ENCODE data around the gene DYSF.
"Not testable (repeated sequence)": the region's sequence is repeated elsewhere in the genome, so short reads cannot be mapped to it uniquely, and the experiment has no call there.

Gene DYSF

DNA sequence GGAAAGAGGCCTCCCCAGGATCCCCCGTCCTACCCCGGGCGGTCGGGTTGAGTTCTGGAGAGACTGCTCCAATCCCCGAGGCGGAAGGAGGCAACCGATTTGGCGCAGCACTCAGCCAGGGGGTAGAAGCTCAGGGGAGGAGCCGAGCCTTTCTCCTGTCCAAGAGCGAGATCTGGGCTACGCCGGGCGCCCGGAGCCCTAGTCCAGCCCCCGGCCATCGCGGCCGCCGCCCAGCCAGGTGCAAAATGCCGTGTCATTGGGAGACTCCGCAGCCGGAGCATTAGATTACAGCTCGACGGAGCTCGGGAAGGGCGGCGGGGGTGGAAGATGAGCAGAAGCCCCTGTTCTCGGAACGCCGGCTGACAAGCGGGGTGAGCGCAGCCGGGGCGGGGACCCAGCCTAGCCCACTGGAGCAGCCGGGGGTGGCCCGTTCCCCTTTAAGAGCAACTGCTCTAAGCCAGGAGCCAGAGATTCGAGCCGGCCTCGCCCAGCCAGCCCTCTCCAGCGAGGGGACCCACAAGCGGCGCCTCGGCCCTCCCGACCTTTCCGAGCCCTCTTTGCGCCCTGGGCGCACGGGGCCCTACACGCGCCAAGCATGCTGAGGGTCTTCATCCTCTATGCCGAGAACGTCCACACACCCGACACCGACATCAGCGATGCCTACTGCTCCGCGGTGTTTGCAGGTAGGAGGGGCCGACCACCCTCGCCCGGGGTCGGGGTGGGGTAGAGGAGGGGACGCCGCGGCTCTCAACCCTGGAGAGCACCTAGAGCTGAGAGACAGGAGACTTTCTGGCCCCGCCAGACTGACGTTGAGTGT, at the start of gene DYSF:
DYSF (plus strand) TSS at position 158 of the 817 bp plus-strand sequence.
- peaks cover 77% of the 10 kb centered on the region for H3K4me1 ChIP-seq (ENCODE audit: control insufficient read depth, insufficient read depth, low read length)
- H3K27me3 ChIP-seq (ENCODE audit: control insufficient read depth in 1 of 2, insufficient read depth in 2 of 2, low read length in 2 of 2) = peaks cover 0 to 2% of the 10 kb centered on the region in 2 donors
- no peaks in the 10 kb centered on the region for H3K36me3 ChIP-seq (ENCODE audit: control insufficient read depth in 2 of 2, insufficient read depth in 2 of 2, low read length in 2 of 2)
- H3K27ac ChIP-seq (ENCODE audit: low read length) = peak within 1 kb of the TSS; percentile 89
- H3K9ac ChIP-seq (ENCODE audit: low read length in 2 of 2) = peak within 1 kb of the TSS; percentile 29 to 71
- H3K9me3 ChIP-seq (ENCODE audit: control insufficient read depth in 2 of 2, low read length in 2 of 2) = no peaks in the 10 kb centered on the region
- peak within 1 kb of the TSS; percentile 31 to 86 for H3K4me3 ChIP-seq (ENCODE audit: low read length in 2 of 2)

DNA sequence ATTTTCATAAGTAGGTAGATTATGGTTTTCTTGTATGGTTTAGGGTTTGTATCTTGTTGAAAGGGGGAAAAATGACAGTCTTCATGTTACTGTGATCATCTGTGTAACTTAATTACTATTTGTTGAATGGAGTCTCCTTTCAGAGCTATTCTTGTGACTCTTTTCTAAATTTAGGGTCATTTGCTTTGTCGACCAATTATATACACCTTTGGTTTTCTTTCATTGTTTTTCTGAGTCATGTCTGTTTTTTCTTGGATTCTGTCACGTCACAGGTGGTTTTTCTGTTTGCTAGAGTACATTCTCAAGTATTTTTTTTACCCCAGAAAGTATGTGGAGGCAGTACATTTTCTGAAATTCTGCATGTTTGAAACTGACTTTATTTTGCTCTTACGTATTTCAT, 43.8 kb upstream of the DYSF start:
- Histone ChIP-seq H3K4me3 (ENCODE audit: low read length in 2 of 2) (no peak overlapping the region), H3K36me3 (ENCODE audit: control insufficient read depth in 2 of 2, insufficient read depth in 2 of 2, low read length in 2 of 2) (peaks cover 8 to 20% of the 10 kb centered on the region in 2 donors), H3K4me1 (ENCODE audit: control insufficient read depth, insufficient read depth, low read length) (no peaks in the 10 kb centered on the region), H3K27ac (ENCODE audit: low read length) (no peak overlapping the region), H3K9me3 (ENCODE audit: control insufficient read depth in 2 of 2, low read length in 2 of 2) (no peaks in the 10 kb centered on the region), H3K27me3 (ENCODE audit: control insufficient read depth in 1 of 2, insufficient read depth in 2 of 2, low read length in 2 of 2) (no peaks in the 10 kb centered on the region), H3K9ac (ENCODE audit: low read length in 2 of 2) (no peak overlapping the region)

DNA sequence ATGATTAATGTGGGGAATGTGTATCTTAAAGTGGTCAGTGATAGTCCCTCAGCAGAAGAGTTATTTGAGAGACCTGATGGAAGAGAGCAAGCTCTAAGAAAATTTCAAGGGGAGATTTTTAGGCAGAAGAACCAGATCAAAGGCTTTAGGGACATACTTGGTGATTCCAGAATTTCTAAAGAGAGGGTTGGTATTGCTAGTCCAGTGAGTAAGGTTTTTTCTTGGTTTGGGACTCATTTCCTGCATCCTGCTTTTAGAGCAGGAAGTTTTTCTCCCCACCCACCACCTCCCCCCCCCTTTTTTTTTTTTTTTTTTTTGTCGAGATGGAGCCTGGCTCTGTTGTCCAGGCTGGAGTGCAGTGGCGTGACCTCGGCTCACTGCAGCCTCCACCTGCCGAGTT, 42.7 kb upstream of the DYSF start:
- no peaks in the 10 kb centered on the region for H3K9me3 ChIP-seq (ENCODE audit: control insufficient read depth in 2 of 2, low read length in 2 of 2)
- no peak overlapping the region for H3K9ac ChIP-seq (ENCODE audit: low read length in 2 of 2)
- H3K27me3 ChIP-seq (ENCODE audit: control insufficient read depth in 1 of 2, insufficient read depth in 2 of 2, low read length in 2 of 2) = no peaks in the 10 kb centered on the region
- no peaks in the 10 kb centered on the region for H3K4me1 ChIP-seq (ENCODE audit: control insufficient read depth, insufficient read depth, low read length)
- H3K36me3 ChIP-seq (ENCODE audit: control insufficient read depth in 2 of 2, insufficient read depth in 2 of 2, low read length in 2 of 2) = peaks cover 5 to 17% of the 10 kb centered on the region in 2 donors
- H3K4me3 ChIP-seq (ENCODE audit: low read length in 2 of 2) = no peak overlapping the region
- H3K27ac ChIP-seq (ENCODE audit: low read length) = no peak overlapping the region

DNA sequence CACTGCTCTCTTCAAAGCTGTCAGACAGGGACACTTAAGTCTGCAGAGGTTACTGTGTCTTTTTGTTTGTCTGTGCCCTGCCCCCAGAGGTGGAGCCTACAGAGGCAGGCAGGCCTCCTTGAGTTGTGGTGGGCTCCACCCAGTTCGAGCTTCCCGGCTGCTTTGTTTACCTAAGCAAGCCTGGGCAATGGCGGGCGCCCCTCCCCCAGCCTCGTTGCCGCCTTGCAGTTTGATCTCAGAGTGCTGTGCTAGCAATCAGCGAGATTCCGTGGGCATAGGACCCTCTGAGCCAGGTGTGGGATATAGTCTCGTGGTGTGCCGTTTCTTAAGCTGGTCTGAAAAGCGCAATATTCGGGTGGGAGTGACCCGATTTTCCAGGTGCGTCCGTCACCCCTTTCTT, 36.5 kb upstream of the DYSF start:
- not testable (repeated sequence) for H3K9ac ChIP-seq (ENCODE audit: low read length in 2 of 2); H3K4me1 ChIP-seq (ENCODE audit: control insufficient read depth, insufficient read depth, low read length); H3K4me3 ChIP-seq (ENCODE audit: low read length in 2 of 2); H3K9me3 ChIP-seq (ENCODE audit: control insufficient read depth in 2 of 2, low read length in 2 of 2); H3K27me3 ChIP-seq (ENCODE audit: control insufficient read depth in 1 of 2, insufficient read depth in 2 of 2, low read length in 2 of 2); H3K27ac ChIP-seq (ENCODE audit: low read length); H3K36me3 ChIP-seq (ENCODE audit: control insufficient read depth in 2 of 2, insufficient read depth in 2 of 2, low read length in 2 of 2)

DNA sequence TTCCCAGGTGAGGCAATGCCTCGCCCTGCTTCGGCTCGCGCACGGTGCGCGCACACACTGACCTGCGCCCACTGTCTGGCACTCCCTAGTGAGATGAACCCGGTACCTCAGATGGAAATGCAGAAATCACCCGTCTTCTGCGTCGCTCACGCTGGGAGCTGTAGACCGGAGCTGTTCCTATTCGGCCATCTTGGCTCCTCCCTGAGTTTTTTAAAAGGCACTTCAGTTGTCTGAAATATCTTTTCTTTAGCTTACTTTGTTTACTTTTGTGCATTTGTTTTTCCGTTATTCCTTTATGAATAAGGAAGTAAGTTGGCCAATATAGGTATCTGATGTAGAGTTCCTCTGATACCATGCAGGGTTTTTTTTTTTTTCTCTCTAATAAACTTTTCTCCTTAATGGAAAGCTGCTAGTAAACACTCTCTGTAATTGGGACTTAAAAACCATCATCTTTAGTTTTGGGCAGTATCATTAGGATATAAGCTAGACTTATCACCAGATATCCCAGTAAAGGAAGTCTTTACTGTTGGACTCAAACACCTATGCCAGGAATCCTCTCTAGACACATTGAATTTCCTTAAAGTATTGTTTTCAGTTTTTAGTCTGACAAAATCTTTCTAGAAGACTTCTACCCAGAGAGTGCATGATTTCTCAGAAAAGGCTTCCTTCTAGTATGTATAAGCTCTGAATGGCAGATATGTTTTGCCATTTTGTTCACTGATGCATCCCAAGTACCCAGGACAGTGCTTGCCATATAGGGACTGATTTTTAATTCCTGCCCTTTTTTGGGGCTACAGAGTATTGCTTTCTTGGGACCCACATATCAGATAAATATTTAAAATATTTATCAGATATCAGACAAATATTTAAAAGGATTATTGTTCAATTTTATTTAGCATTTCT, 35.8 kb upstream of the DYSF start:
- Histone ChIP-seq H3K4me3 (ENCODE audit: low read length in 2 of 2) (peak overlapping the region; percentile 17 to 22), H3K4me1 (ENCODE audit: control insufficient read depth, insufficient read depth, low read length) (no peaks in the 10 kb centered on the region), H3K36me3 (ENCODE audit: control insufficient read depth in 2 of 2, insufficient read depth in 2 of 2, low read length in 2 of 2) (no peaks in the 10 kb centered on the region), H3K27ac (ENCODE audit: low read length) (no peak overlapping the region), H3K9me3 (ENCODE audit: control insufficient read depth in 2 of 2, low read length in 2 of 2) (no peaks in the 10 kb centered on the region), H3K27me3 (ENCODE audit: control insufficient read depth in 1 of 2, insufficient read depth in 2 of 2, low read length in 2 of 2) (no peaks in the 10 kb centered on the region), H3K9ac (ENCODE audit: low read length in 2 of 2) (no peak overlapping the region)

DNA sequence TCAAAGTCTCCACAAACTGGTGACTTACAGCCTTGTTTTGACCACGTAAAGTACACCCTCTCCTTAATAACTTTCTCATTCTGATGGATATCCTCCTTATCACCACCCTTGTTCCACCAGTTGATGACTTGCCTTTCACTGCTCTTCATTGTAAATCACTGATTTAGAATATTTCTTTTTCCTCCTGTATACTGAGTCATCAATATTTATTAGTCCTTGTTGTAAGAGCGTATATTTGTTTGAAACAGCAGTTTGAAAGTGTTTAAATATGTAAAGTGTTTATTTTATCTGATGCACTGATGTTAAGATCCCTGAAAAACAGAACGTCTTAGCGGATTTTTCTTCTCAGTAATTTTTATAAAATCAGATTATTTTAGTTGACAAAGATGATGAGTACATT, 34.2 kb upstream of the DYSF start:
- H3K4me3 ChIP-seq (ENCODE audit: low read length in 2 of 2) = no peak overlapping the region
- no peaks in the 10 kb centered on the region for H3K4me1 ChIP-seq (ENCODE audit: control insufficient read depth, insufficient read depth, low read length)
- H3K9ac ChIP-seq (ENCODE audit: low read length in 2 of 2) = no peak overlapping the region
- H3K36me3 ChIP-seq (ENCODE audit: control insufficient read depth in 2 of 2, insufficient read depth in 2 of 2, low read length in 2 of 2) = peaks cover 0 to 10% of the 10 kb centered on the region in 2 donors
- no peaks in the 10 kb centered on the region for H3K27me3 ChIP-seq (ENCODE audit: control insufficient read depth in 1 of 2, insufficient read depth in 2 of 2, low read length in 2 of 2)
- H3K27ac ChIP-seq (ENCODE audit: low read length) = no peak overlapping the region
- no peaks in the 10 kb centered on the region for H3K9me3 ChIP-seq (ENCODE audit: control insufficient read depth in 2 of 2, low read length in 2 of 2)

DNA sequence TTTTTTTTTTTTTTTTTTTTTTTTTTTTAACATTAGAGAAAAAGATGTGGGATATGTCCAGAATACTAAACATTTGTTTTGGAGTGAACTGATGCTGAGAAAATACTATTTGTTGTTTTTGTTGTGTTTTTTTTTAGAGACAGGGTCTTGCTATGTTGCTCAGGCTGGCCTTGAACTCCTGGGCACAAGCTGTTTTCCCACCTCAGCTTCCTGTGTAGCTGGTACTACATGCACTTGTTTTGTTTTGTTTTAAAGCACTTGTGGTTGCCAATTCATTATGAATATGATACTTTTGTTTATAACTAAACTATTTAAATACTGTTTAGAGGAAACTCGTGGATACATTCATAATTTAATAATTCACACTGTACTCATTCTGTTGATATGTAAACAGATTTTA, 33.4 kb upstream of the DYSF start:
- H3K36me3 ChIP-seq (ENCODE audit: control insufficient read depth in 2 of 2, insufficient read depth in 2 of 2, low read length in 2 of 2) = peaks cover 0 to 10% of the 10 kb centered on the region in 2 donors
- no peaks in the 10 kb centered on the region for H3K4me1 ChIP-seq (ENCODE audit: control insufficient read depth, insufficient read depth, low read length)
- no peaks in the 10 kb centered on the region for H3K27me3 ChIP-seq (ENCODE audit: control insufficient read depth in 1 of 2, insufficient read depth in 2 of 2, low read length in 2 of 2)
- no peaks in the 10 kb centered on the region for H3K9me3 ChIP-seq (ENCODE audit: control insufficient read depth in 2 of 2, low read length in 2 of 2)
- no peak overlapping the region for H3K9ac ChIP-seq (ENCODE audit: low read length in 2 of 2)
- H3K27ac ChIP-seq (ENCODE audit: low read length) = no peak overlapping the region
- H3K4me3 ChIP-seq (ENCODE audit: low read length in 2 of 2) = no peak overlapping the region

DNA sequence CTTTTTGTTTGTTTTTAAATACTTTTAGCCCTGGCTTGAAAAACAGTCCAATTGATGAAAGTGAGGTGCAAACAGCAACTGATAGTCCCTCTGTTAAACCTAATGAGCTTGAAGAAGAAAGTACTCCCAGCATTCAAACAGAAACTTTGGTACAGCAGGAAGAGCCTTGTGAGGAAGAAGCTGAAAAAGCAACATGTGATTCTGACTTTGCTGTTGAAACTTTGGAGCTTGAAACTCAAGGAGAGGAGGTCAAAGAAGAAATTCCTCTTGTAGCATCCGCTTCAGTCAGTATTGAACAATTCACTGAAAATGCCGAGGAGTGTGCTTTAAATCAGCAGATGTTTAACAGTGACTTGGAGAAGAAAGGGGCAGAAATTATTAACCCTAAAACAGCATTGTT, 30.6 kb upstream of the DYSF start:
- no peaks in the 10 kb centered on the region for H3K27me3 ChIP-seq (ENCODE audit: control insufficient read depth in 1 of 2, insufficient read depth in 2 of 2, low read length in 2 of 2)
- no peaks in the 10 kb centered on the region for H3K4me1 ChIP-seq (ENCODE audit: control insufficient read depth, insufficient read depth, low read length)
- no peak overlapping the region for H3K4me3 ChIP-seq (ENCODE audit: low read length in 2 of 2)
- H3K27ac ChIP-seq (ENCODE audit: low read length) = no peak overlapping the region
- no peaks in the 10 kb centered on the region for H3K9me3 ChIP-seq (ENCODE audit: control insufficient read depth in 2 of 2, low read length in 2 of 2)
- H3K9ac ChIP-seq (ENCODE audit: low read length in 2 of 2) = no peak overlapping the region
- peaks cover 3 to 20% of the 10 kb centered on the region in 2 donors for H3K36me3 ChIP-seq (ENCODE audit: control insufficient read depth in 2 of 2, insufficient read depth in 2 of 2, low read length in 2 of 2)

DNA sequence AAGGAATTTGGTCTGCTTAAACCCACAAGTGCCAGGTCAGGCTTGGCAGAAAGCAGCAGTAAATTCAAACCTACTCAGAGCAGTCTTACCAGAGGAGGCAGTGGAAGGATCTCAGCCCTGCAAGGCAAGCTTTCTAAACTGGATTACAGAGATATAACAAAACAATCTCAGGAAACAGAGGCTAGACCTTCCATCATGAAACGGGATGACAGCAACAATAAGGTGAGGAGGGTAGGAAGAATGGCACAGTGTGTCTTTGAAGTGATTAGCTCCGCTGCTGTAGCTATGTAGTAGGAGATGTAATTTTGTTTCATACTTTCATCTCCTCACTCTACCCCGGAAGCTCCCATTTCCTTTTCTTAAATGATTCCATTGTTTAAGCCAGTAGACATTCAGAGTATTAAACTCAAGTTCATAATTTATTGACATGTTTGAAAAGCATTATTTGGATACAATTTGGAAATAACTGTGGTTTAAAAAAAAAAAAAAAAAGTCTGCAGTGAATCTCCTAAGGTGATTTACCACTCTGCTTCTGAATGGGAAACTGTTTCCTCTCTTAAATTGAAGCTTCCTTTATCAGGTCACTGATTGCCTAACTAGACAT, 29.4 kb upstream of the DYSF start:
- H3K36me3 ChIP-seq (ENCODE audit: control insufficient read depth in 2 of 2, insufficient read depth in 2 of 2, low read length in 2 of 2) = peaks cover 3 to 23% of the 10 kb centered on the region in 2 donors
- H3K9me3 ChIP-seq (ENCODE audit: control insufficient read depth in 2 of 2, low read length in 2 of 2) = no peaks in the 10 kb centered on the region
- no peaks in the 10 kb centered on the region for H3K4me1 ChIP-seq (ENCODE audit: control insufficient read depth, insufficient read depth, low read length)
- H3K9ac ChIP-seq (ENCODE audit: low read length in 2 of 2) = no peak overlapping the region
- H3K4me3 ChIP-seq (ENCODE audit: low read length in 2 of 2) = no peak overlapping the region
- no peaks in the 10 kb centered on the region for H3K27me3 ChIP-seq (ENCODE audit: control insufficient read depth in 1 of 2, insufficient read depth in 2 of 2, low read length in 2 of 2)
- H3K27ac ChIP-seq (ENCODE audit: low read length) = no peak overlapping the region

DNA sequence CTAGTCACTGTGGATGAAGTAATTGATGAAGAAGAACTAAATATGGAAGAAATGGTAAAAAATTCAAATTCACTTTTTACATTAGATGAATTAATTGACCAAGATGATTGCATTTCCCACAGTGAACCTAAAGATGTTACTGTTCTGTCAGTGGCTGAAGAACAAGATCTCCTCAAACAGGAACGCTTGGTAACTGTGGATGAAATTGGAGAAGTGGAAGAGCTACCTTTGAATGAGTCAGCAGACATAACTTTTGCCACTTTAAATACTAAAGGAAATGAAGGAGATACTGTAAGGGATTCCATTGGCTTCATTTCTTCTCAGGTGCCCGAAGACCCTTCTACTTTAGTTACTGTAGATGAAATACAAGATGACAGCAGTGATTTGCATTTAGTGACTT, 26.6 kb upstream of the DYSF start:
- H3K27ac ChIP-seq (ENCODE audit: low read length) = no peak overlapping the region
- H3K9ac ChIP-seq (ENCODE audit: low read length in 2 of 2) = no peak overlapping the region
- H3K36me3 ChIP-seq (ENCODE audit: control insufficient read depth in 2 of 2, insufficient read depth in 2 of 2, low read length in 2 of 2) = peaks cover 9 to 29% of the 10 kb centered on the region in 2 donors
- no peaks in the 10 kb centered on the region for H3K9me3 ChIP-seq (ENCODE audit: control insufficient read depth in 2 of 2, low read length in 2 of 2)
- H3K4me3 ChIP-seq (ENCODE audit: low read length in 2 of 2) = no peak overlapping the region
- H3K4me1 ChIP-seq (ENCODE audit: control insufficient read depth, insufficient read depth, low read length) = no peaks in the 10 kb centered on the region
- H3K27me3 ChIP-seq (ENCODE audit: control insufficient read depth in 1 of 2, insufficient read depth in 2 of 2, low read length in 2 of 2) = no peaks in the 10 kb centered on the region
